ENCODE results near the gene TUBB2B. TPM values are rescaled to one million over a fixed set of nuclear protein-coding genes. Genes with fewer than 3 reads are reported as not detected.

Gene TUBB2B
- total RNA-seq, 2 experiments from 2014 or later: 0.29 TPM; not detected in 1

GRCh38 chr6:3214898-3215297 lies 12.6 kb downstream of the TUBB2B start:
- no peaks in the 10 kb centered on the region for H3K36me3 Mint-ChIP-seq
- peaks cover 28% of the 10 kb centered on the region for H3K27me3 Mint-ChIP-seq
- no peak overlapping the region for H3K4me3 Mint-ChIP-seq
- DNase-seq: no peak
- intact Hi-C loops (cut with micrococcal nuclease): no loop called here
- ChIA-PET POLR2A (no interaction called here), CTCF (interaction anchor here (2.2 kb wide), 1 partner anchor 36 kb away, joined by 12 read pairs; no protein-coding TSS in a partner anchor)
- no peak overlapping the region for H3K27ac Mint-ChIP-seq
- H3K9me3 Mint-ChIP-seq: no peaks in the 10 kb centered on the region
- peaks cover 5% of the 10 kb centered on the region for H3K4me1 Mint-ChIP-seq (ENCODE audit: low read depth)

- no peaks in the 10 kb centered on the region for H3K36me3 Mint-ChIP-seq
- H3K27me3 Mint-ChIP-seq: peaks cover 20% of the 10 kb centered on the region
- POLR2A ChIA-PET: no interaction called here
- CTCF ChIA-PET: interaction anchor here (2.2 kb wide), 1 partner anchor 38 kb away, joined by 12 read pairs; no protein-coding TSS in a partner anchor
- H3K4me1 Mint-ChIP-seq (ENCODE audit: low read depth): peaks cover 21% of the 10 kb centered on the region
- H3K9me3 Mint-ChIP-seq: no peaks in the 10 kb centered on the region
- H3K27ac Mint-ChIP-seq: no peak overlapping the region
- intact Hi-C loops (cut with micrococcal nuclease): no loop called here
- no peak overlapping the region for H3K4me3 Mint-ChIP-seq
- DNase-seq: no peak
These were observed 14.1 kb downstream of the TUBB2B start for GRCh38 chr6:3213334-3213695.

GRCh38 chr6:3212261-3212660 lies 15.2 kb downstream of the TUBB2B start:
- no peaks in the 10 kb centered on the region for H3K9me3 Mint-ChIP-seq
- intact Hi-C loops (cut with micrococcal nuclease): no loop called here
- DNase-seq: no peak
- H3K27me3 Mint-ChIP-seq: peaks cover 16% of the 10 kb centered on the region
- ChIA-PET POLR2A (no interaction called here), CTCF (interaction anchor here (0.6 to 0.8 kb wide), 3 partner anchors 18 to 45 kb away, joined by 3 to 4 read pairs (median 3); no protein-coding TSS in a partner anchor)
- H3K4me3 Mint-ChIP-seq: no peak overlapping the region
- no peaks in the 10 kb centered on the region for H3K36me3 Mint-ChIP-seq
- H3K27ac Mint-ChIP-seq: no peak overlapping the region
- peaks cover 25% of the 10 kb centered on the region for H3K4me1 Mint-ChIP-seq (ENCODE audit: low read depth)

- Mint-ChIP-seq H3K4me3 (no peak overlapping the region), H3K9me3 (no peaks in the 10 kb centered on the region), H3K4me1 (ENCODE audit: low read depth) (peaks cover 25% of the 10 kb centered on the region), H3K27me3 (peaks cover 17% of the 10 kb centered on the region), H3K36me3 (no peaks in the 10 kb centered on the region), H3K27ac (no peak overlapping the region)
- ChIA-PET CTCF (interaction anchor here (0.6 to 1.4 kb wide), 4 partner anchors 17 to 86 kb away, joined by 3 to 4 read pairs (median 3); no protein-coding TSS in a partner anchor), POLR2A (no interaction called here)
- DNase-seq: no peak
- intact Hi-C loops (cut with micrococcal nuclease): no loop called here
These were observed 15.8 kb downstream of the TUBB2B start for GRCh38 chr6:3211681-3212080.

- no peaks in the 10 kb centered on the region for H3K9me3 Mint-ChIP-seq
- H3K27ac Mint-ChIP-seq: peak overlapping the region; percentile 89
- DNase-seq: no peak
- H3K36me3 Mint-ChIP-seq: no peaks in the 10 kb centered on the region
- ChIA-PET CTCF (interaction anchor here (0.7 to 2.7 kb wide), 10 partner anchors 21 to 85 kb away, joined by 3 to 13 read pairs (median 3); partner anchors contain the start of genes PSMG4 and TUBB2A), POLR2A (interaction anchor here (1.0 to 2.9 kb wide), 3 partner anchors 48 to 446 kb away, joined by 4 to 10 read pairs (median 9); partner anchors contain the start of gene TUBB2A)
- intact Hi-C loops (cut with micrococcal nuclease): no loop called here
- peaks cover 16% of the 10 kb centered on the region for H3K27me3 Mint-ChIP-seq
- peaks cover 30% of the 10 kb centered on the region for H3K4me1 Mint-ChIP-seq (ENCODE audit: low read depth)
- no peak overlapping the region for H3K4me3 Mint-ChIP-seq
These were observed 17.3 kb downstream of the TUBB2B start for GRCh38 chr6:3210024-3210610.

- ChIA-PET POLR2A (interaction anchor here (0.8 to 2.9 kb wide), 4 partner anchors 19 to 446 kb away, joined by 3 to 10 read pairs (median 6); partner anchors contain the start of gene TUBB2A), CTCF (interaction anchor here (0.7 to 2.7 kb wide), 12 partner anchors 15 to 369 kb away, joined by 3 to 13 read pairs (median 3); partner anchors contain the start of genes PSMG4 and TUBB2A)
- peaks cover 30% of the 10 kb centered on the region for H3K4me1 Mint-ChIP-seq (ENCODE audit: low read depth)
- DNase-seq: peak; percentile 84
- H3K27me3 Mint-ChIP-seq: peaks cover 20% of the 10 kb centered on the region
- no peaks in the 10 kb centered on the region for H3K9me3 Mint-ChIP-seq
- peak overlapping the region; percentile 89 for H3K27ac Mint-ChIP-seq
- intact Hi-C loops (cut with micrococcal nuclease): loop anchor here (1.0 to 2.0 kb wide), 6 partner anchors 41 to 141 kb away; partner anchors contain the start of genes BPHL, RIPK1 and TUBB2A
- H3K36me3 Mint-ChIP-seq: no peaks in the 10 kb centered on the region
- peak overlapping the region; percentile 51 for H3K4me3 Mint-ChIP-seq
These were observed 18.1 kb downstream of the TUBB2B start for GRCh38 chr6:3209114-3210023.

GRCh38 chr6:3208775-3209113 lies 18.7 kb downstream of the TUBB2B start:
- Mint-ChIP-seq H3K27ac (peak overlapping the region; percentile 89), H3K4me1 (ENCODE audit: low read depth) (peaks cover 30% of the 10 kb centered on the region), H3K9me3 (no peaks in the 10 kb centered on the region), H3K4me3 (peak overlapping the region; percentile 51), H3K27me3 (peaks cover 21% of the 10 kb centered on the region), H3K36me3 (no peaks in the 10 kb centered on the region)
- DNase-seq: no peak
- ChIA-PET CTCF (interaction anchor here (0.9 to 2.7 kb wide), 5 partner anchors 14 to 369 kb away, joined by 3 to 13 read pairs (median 4); no protein-coding TSS in a partner anchor), POLR2A (interaction anchor here (0.8 to 2.9 kb wide), 3 partner anchors 18 to 51 kb away, joined by 3 to 10 read pairs (median 9); partner anchors contain the start of gene TUBB2A)
- intact Hi-C loops (cut with micrococcal nuclease): loop anchor here (1.0 to 2.0 kb wide), 6 partner anchors 42 to 140 kb away; partner anchors contain the start of genes BPHL, RIPK1 and TUBB2A

- intact Hi-C loops (cut with micrococcal nuclease): loop anchor here (2.0 kb wide), 3 partner anchors 43 to 139 kb away; partner anchors contain the start of gene RIPK1
- H3K27ac Mint-ChIP-seq: peak overlapping the region; percentile 7
- no peaks in the 10 kb centered on the region for H3K36me3 Mint-ChIP-seq
- DNase-seq: no peak
- H3K9me3 Mint-ChIP-seq: no peaks in the 10 kb centered on the region
- CTCF ChIA-PET: interaction anchor here (1.7 to 2.7 kb wide), 2 partner anchors 43 to 81 kb away, joined by 10 to 13 read pairs; no protein-coding TSS in a partner anchor
- H3K4me3 Mint-ChIP-seq: no peak overlapping the region
- POLR2A ChIA-PET: interaction anchor here (0.6 to 2.9 kb wide), 3 partner anchors 14 to 51 kb away, joined by 3 to 10 read pairs (median 9); partner anchors contain the start of gene TUBB2A
- peaks cover 25% of the 10 kb centered on the region for H3K27me3 Mint-ChIP-seq
- H3K4me1 Mint-ChIP-seq (ENCODE audit: low read depth): peaks cover 30% of the 10 kb centered on the region
These were observed 19.2 kb downstream of the TUBB2B start for GRCh38 chr6:3208098-3208774.

GRCh38 chr6:3206339-3207015 lies 21.0 kb downstream of the TUBB2B start:
- Mint-ChIP-seq H3K9me3 (no peaks in the 10 kb centered on the region), H3K4me3 (no peak overlapping the region), H3K36me3 (no peaks in the 10 kb centered on the region), H3K4me1 (ENCODE audit: low read depth) (peaks cover 30% of the 10 kb centered on the region), H3K27ac (no peak overlapping the region), H3K27me3 (peaks cover 23% of the 10 kb centered on the region)
- POLR2A ChIA-PET: no interaction called here
- CTCF ChIA-PET: no interaction called here
- DNase-seq: no peak
- intact Hi-C loops (cut with micrococcal nuclease): no loop called here

GRCh38 chr6:3205913-3206312 lies 21.5 kb downstream of the TUBB2B start:
- no peaks in the 10 kb centered on the region for H3K9me3 Mint-ChIP-seq
- H3K36me3 Mint-ChIP-seq: no peaks in the 10 kb centered on the region
- H3K27me3 Mint-ChIP-seq: peaks cover 23% of the 10 kb centered on the region
- ChIA-PET CTCF (no interaction called here), POLR2A (no interaction called here)
- no peak overlapping the region for H3K27ac Mint-ChIP-seq
- H3K4me3 Mint-ChIP-seq: no peak overlapping the region
- intact Hi-C loops (cut with micrococcal nuclease): no loop called here
- no peak for DNase-seq
- H3K4me1 Mint-ChIP-seq (ENCODE audit: low read depth): peaks cover 30% of the 10 kb centered on the region

- Mint-ChIP-seq H3K9me3 (no peaks in the 10 kb centered on the region), H3K27ac (no peak overlapping the region), H3K4me1 (ENCODE audit: low read depth) (peaks cover 25% of the 10 kb centered on the region), H3K36me3 (no peaks in the 10 kb centered on the region), H3K4me3 (no peak overlapping the region), H3K27me3 (peaks cover 28% of the 10 kb centered on the region)
- CTCF ChIA-PET: interaction anchor here (1.0 kb wide), 1 partner anchor 43 kb away, joined by 5 read pairs; no protein-coding TSS in a partner anchor
- intact Hi-C loops (cut with micrococcal nuclease): no loop called here
- no peak for DNase-seq
- POLR2A ChIA-PET: no interaction called here
These were observed 22.5 kb downstream of the TUBB2B start for GRCh38 chr6:3204921-3205320.
